GM12891 (cell line): Measurements from ENCODE around the gene SMTN.

Experiments
- PAX5 ChIP-seq: IDR thresholded peaks from 2 replicates; pipeline ENCODE4 v1.6.1; 2011; ENCODE audit warnings: low read length, moderate library complexity, mild to moderate bottlenecking; ENCODE audit not compliant: insufficient read depth, severe bottlenecking
- POLR2A ChIP-seq: IDR thresholded peaks from 2 replicates; pipeline ENCODE4 v1.6.1; 2011; ENCODE audit warnings: low read depth, low read length, control low read depth
- TAF1 ChIP-seq: IDR thresholded peaks from 2 replicates; pipeline ENCODE4 v1.6.1; 2011; ENCODE audit warnings: low read depth, low read length, control low read depth

GRCh38 chr22:31090217-31091085 is 9.3 kb downstream of the SMTN start:
- TF ChIP-seq POLR2A (no peak), PAX5 (no peak), TAF1 (no peak)
